ENCODE results near the gene ADAMTSL3. TPM values are rescaled to one million over a fixed set of nuclear protein-coding genes. Genes with fewer than 3 reads are reported as not detected.
"Not testable (repeated sequence)": the region's sequence is repeated elsewhere in the genome, so short reads cannot be mapped to it uniquely, and the experiment has no call there.

Gene ADAMTSL3
- polyA plus RNA-seq, 3 donors, result 3.0 to 4.5 (median 3.5) TPM

- DNase-seq (ENCODE audit: low read depth in 3 of 3, low spot score in 2 of 3), result no peak
Observed at GRCh38 chr15:83734487-83734886, 80.6 kb downstream of the ADAMTSL3 start.

- DNase-seq (ENCODE audit: low read depth in 3 of 3, low spot score in 2 of 3), result no peak
Observed at GRCh38 chr15:83739629-83740028, 85.7 kb downstream of the ADAMTSL3 start.

- DNase-seq (ENCODE audit: low read depth in 3 of 3, low spot score in 2 of 3), result no peak
Observed at GRCh38 chr15:83745771-83746170, 91.8 kb downstream of the ADAMTSL3 start.

GRCh38 chr15:83746231-83746630 lies 92.3 kb downstream of the ADAMTSL3 start:
- no peak for DNase-seq (ENCODE audit: low read depth in 3 of 3, low spot score in 2 of 3)

GRCh38 chr15:83747050-83747717 lies 93.3 kb downstream of the ADAMTSL3 start:
- no peak for DNase-seq (ENCODE audit: low read depth in 3 of 3, low spot score in 2 of 3)

GRCh38 chr15:83747718-83748110 lies 93.8 kb downstream of the ADAMTSL3 start:
- DNase-seq (ENCODE audit: low read depth in 3 of 3, low spot score in 2 of 3), result no peak

- DNase-seq (ENCODE audit: low read depth in 3 of 3, low spot score in 2 of 3), result no peak
Observed at GRCh38 chr15:83753872-83754493, 100.1 kb downstream of the ADAMTSL3 start.

- not testable (repeated sequence) for DNase-seq (ENCODE audit: low read depth in 3 of 3, low spot score in 2 of 3)
Observed at GRCh38 chr15:83757291-83757690, 103.4 kb downstream of the ADAMTSL3 start.

GRCh38 chr15:83762367-83762766 lies 108.4 kb downstream of the ADAMTSL3 start:
- DNase-seq (ENCODE audit: low read depth in 3 of 3, low spot score in 2 of 3), result no peak

- no peak for DNase-seq (ENCODE audit: low read depth in 3 of 3, low spot score in 2 of 3)
Observed at GRCh38 chr15:83764201-83764838, 110.4 kb downstream of the ADAMTSL3 start.

- DNase-seq (ENCODE audit: low read depth in 3 of 3, low spot score in 2 of 3), result no peak
Observed at GRCh38 chr15:83766339-83766738, 112.4 kb downstream of the ADAMTSL3 start.

GRCh38 chr15:83767741-83768140 lies 113.8 kb downstream of the ADAMTSL3 start:
- no peak for DNase-seq (ENCODE audit: low read depth in 3 of 3, low spot score in 2 of 3)

- DNase-seq (ENCODE audit: low read depth in 3 of 3, low spot score in 2 of 3), result no peak
Observed at GRCh38 chr15:83769411-83769999, 115.6 kb downstream of the ADAMTSL3 start.

- DNase-seq (ENCODE audit: low read depth in 3 of 3, low spot score in 2 of 3), result no peak
Observed at GRCh38 chr15:83775738-83776137, 121.8 kb downstream of the ADAMTSL3 start.

- DNase-seq (ENCODE audit: low read depth in 3 of 3, low spot score in 2 of 3), result no peak
Observed at GRCh38 chr15:83776986-83777385, 123.1 kb downstream of the ADAMTSL3 start.

- DNase-seq (ENCODE audit: low read depth in 3 of 3, low spot score in 2 of 3), result no peak
Observed at GRCh38 chr15:83783227-83783626, 129.3 kb downstream of the ADAMTSL3 start.

GRCh38 chr15:83784975-83785374 lies 131.1 kb downstream of the ADAMTSL3 start:
- no peak for DNase-seq (ENCODE audit: low read depth in 3 of 3, low spot score in 2 of 3)

- DNase-seq (ENCODE audit: low read depth in 3 of 3, low spot score in 2 of 3), result no peak
Observed at GRCh38 chr15:83786336-83786735, 132.4 kb downstream of the ADAMTSL3 start.

GRCh38 chr15:83793069-83793468 lies 139.1 kb downstream of the ADAMTSL3 start:
- no peak for DNase-seq (ENCODE audit: low read depth in 3 of 3, low spot score in 2 of 3)

GRCh38 chr15:83794209-83794608 lies 140.3 kb downstream of the ADAMTSL3 start:
- DNase-seq (ENCODE audit: low read depth in 3 of 3, low spot score in 2 of 3), result no peak

GRCh38 chr15:83809345-83809744 lies 155.4 kb downstream of the ADAMTSL3 start:
- no peak for DNase-seq (ENCODE audit: low read depth in 3 of 3, low spot score in 2 of 3)

- DNase-seq (ENCODE audit: low read depth in 3 of 3, low spot score in 2 of 3), result no peak
Observed at GRCh38 chr15:83810110-83810509, 156.2 kb downstream of the ADAMTSL3 start.
